Measurements from ENCODE around the gene OLFML2B.

GRCh38 chr1:162018418-162018817 lies 5.3 kb downstream of the OLFML2B start:
- TF ChIP-seq CTCF (IDR thresholded peaks at IDR 0.05; ENCODE audit: low read depth, low read length): no peak
- TF ChIP-seq EZH2phosphoT487 (IDR thresholded peaks at IDR 0.05; ENCODE audit: low read depth): no peak

All from OCI-LY3 (cell line).